H1 (cell line): ENCODE measurements around the gene INPP5F. TPM values are rescaled to one million over a fixed set of nuclear protein-coding genes. Genes with fewer than 3 reads are reported as not detected.

Source experiments
- CTCF ChIA-PET: fragments of 300-600 bp; sonication (Branson Sonifier 250); formaldehyde crosslinking; loops from one replicate; lab custom pipeline; 2021; ENCODE audit not compliant: partially characterized antibody; lab: Charles Lee
- POLR2A ChIA-PET: fragments of 300-600 bp; sonication (Branson Sonifier 250); formaldehyde crosslinking; loops from one replicate; lab custom pipeline; 2021; ENCODE audit warnings: inconsistent platforms; ENCODE audit not compliant: partially characterized antibody; lab: Charles Lee
- DNase-seq, 2 experiments: peaks; one replicate each; pipeline versions ENCODE4 v3.0.0 to v3.0.0-alpha.2; 2010 to 2022; ENCODE audit warnings: low spot score in 2 of 2, low read depth in 1 of 2, mixed read lengths in 1 of 2
- FAIRE-seq: peaks from 2 replicates; lab custom pipeline; 2011; peaks lifted over from hg19 to GRCh38; lab: Jason Lieb, UNC
- H2AFZ ChIP-seq: 2 replicates; pipeline ENCODE4 v1.8.1; 2012; ENCODE audit warnings: low read length, inconsistent platforms
- H2AK5ac ChIP-seq: 2 replicates; pipeline ENCODE4 v1.6.1; 2013; ENCODE audit warnings: low read depth, low read length
- H2BK120ac ChIP-seq: replicated peaks from 2 replicates; pipeline ENCODE3; 2013; ENCODE audit warnings: low read depth, low read length, inconsistent platforms
- H2BK12ac ChIP-seq: 2 replicates; pipeline ENCODE4 v1.6.1; 2013; ENCODE audit warnings: low read depth, low read length
- H2BK15ac ChIP-seq: 2 replicates; pipeline ENCODE4 v1.6.1; 2013; ENCODE audit warnings: low read length
- H2BK20ac ChIP-seq: 2 replicates; pipeline ENCODE4 v1.6.1; 2013; ENCODE audit warnings: low read length
- H2BK5ac ChIP-seq: 2 replicates; pipeline ENCODE4 v1.6.1; 2013; ENCODE audit warnings: low read depth, low read length
- H3K14ac ChIP-seq: 2 replicates; pipeline ENCODE4 v1.6.1; 2013; ENCODE audit warnings: inconsistent platforms; ENCODE audit not compliant: insufficient read length
- H3K18ac ChIP-seq: 2 replicates; pipeline ENCODE4 v1.6.1; 2013; ENCODE audit warnings: low read length; ENCODE audit errors: extremely low read depth
- H3K23ac ChIP-seq: 2 replicates; pipeline ENCODE4 v1.6.1; 2013; ENCODE audit warnings: inconsistent platforms; ENCODE audit not compliant: insufficient read length
- H3K23me2 ChIP-seq: 2 replicates; pipeline ENCODE4 v1.6.1; 2013; ENCODE audit warnings: low read depth, low read length
- H3K27ac ChIP-seq: 2 replicates; pipeline ENCODE4 v1.6.1; 2011; ENCODE audit warnings: low read depth, low read length, inconsistent platforms
- H3K27me3 ChIP-seq, 4 experiments: replicated peaks in 1 of 4; 1 replicate in 1 of 4; 2 replicates in 3 of 4; pipeline versions ENCODE4 v1.6.1 to v1.8.1; 2011 to 2013; ENCODE audit warnings: low read length in 3 of 4, mild to moderate bottlenecking in 3 of 4, inconsistent platforms in 2 of 4, mixed read lengths in 2 of 4, moderate library complexity in 1 of 4; ENCODE audit not compliant: control insufficient read depth in 3 of 4, insufficient read depth in 3 of 4; ENCODE audit errors: extremely low read depth in 1 of 4
- H3K36me3 ChIP-seq, 4 experiments: 2 replicates each; pipeline versions ENCODE4 v1.6.1 to v1.8.1; 2011 to 2013; ENCODE audit warnings: mild to moderate bottlenecking in 4 of 4, low read length in 3 of 4, moderate library complexity in 2 of 4, control low read depth in 1 of 4, inconsistent platforms in 1 of 4; ENCODE audit not compliant: insufficient read depth in 4 of 4, control insufficient read depth in 2 of 4
- H3K4ac ChIP-seq: replicated peaks from 2 replicates; pipeline ENCODE3; 2013; ENCODE audit warnings: low read length, low read depth, mixed read lengths, inconsistent platforms; ENCODE audit not compliant: insufficient read length
- H3K4me1 ChIP-seq, 4 experiments: replicated peaks in 1 of 4; 1 replicate in 1 of 4; 2 replicates in 3 of 4; pipeline versions ENCODE4 v1.6.1 to v1.8.1; 2011 to 2013; ENCODE audit warnings: low read length in 3 of 4, inconsistent platforms in 2 of 4, mixed read lengths in 1 of 4; ENCODE audit not compliant: insufficient read depth in 4 of 4, control insufficient read depth in 3 of 4
- H3K4me2 ChIP-seq, 2 experiments: 2 replicates each; pipeline versions ENCODE4 v1.6.1 to v1.8.1; 2011 to 2013; ENCODE audit warnings: low read depth in 2 of 2, low read length in 2 of 2, control low read depth in 1 of 2, inconsistent platforms in 1 of 2, mild to moderate bottlenecking in 1 of 2; ENCODE audit not compliant: insufficient read depth in 1 of 2
- H3K4me3 ChIP-seq, 4 experiments: fragments of 200-600, 300-600 bp in 1 of 4; sonication (generic), shearing (Covaris generic), sonication (Bioruptor Twin) in 1 of 4; 2 replicates each; pipeline versions ENCODE4 v1.5.1 to v1.8.1; 2011 to 2016; ENCODE audit warnings: low read length in 4 of 4, low read depth in 3 of 4, control low read depth in 2 of 4, inconsistent platforms in 2 of 4, mild to moderate bottlenecking in 2 of 4, mixed read lengths in 1 of 4, moderate library complexity in 1 of 4; ENCODE audit not compliant: insufficient read depth in 2 of 4; ENCODE audit errors: extremely low read depth in 1 of 4
- H3K56ac ChIP-seq: replicated peaks from 2 replicates; pipeline ENCODE3; 2013; ENCODE audit warnings: low read depth, mild to moderate bottlenecking, mixed read lengths, low read length, inconsistent platforms; ENCODE audit not compliant: insufficient read length
- H3K79me1 ChIP-seq: 2 replicates; pipeline ENCODE4 v1.6.1; 2013; ENCODE audit warnings: low read depth, low read length, control low read depth
- H3K79me2 ChIP-seq, 2 experiments: 2 replicates each; pipeline versions ENCODE4 v1.6.1 to v1.8.1; 2012 to 2013; ENCODE audit warnings: low read length in 2 of 2, mild to moderate bottlenecking in 2 of 2, inconsistent platforms in 1 of 2; ENCODE audit not compliant: insufficient read depth in 2 of 2, control insufficient read depth in 1 of 2
- H3K9ac ChIP-seq, 4 experiments: replicated peaks in 1 of 4; 1 replicate in 1 of 4; 2 replicates in 3 of 4; pipeline versions ENCODE4 v1.6.1 to v1.8.1; 2011 to 2013; ENCODE audit warnings: low read depth in 3 of 4, low read length in 3 of 4, control low read depth in 2 of 4, mild to moderate bottlenecking in 2 of 4, moderate library complexity in 2 of 4, inconsistent platforms in 1 of 4; ENCODE audit errors: extremely low read depth in 1 of 4
- H3K9me3 ChIP-seq, 2 experiments: 2 replicates each; pipeline versions ENCODE4 v1.6.1 to v1.8.1; 2012 to 2013; ENCODE audit warnings: mild to moderate bottlenecking in 2 of 2, moderate library complexity in 2 of 2, control low read depth in 1 of 2, inconsistent platforms in 1 of 2, low read depth in 1 of 2, low read length in 1 of 2, mixed read lengths in 1 of 2; ENCODE audit not compliant: insufficient read depth in 2 of 2
- H4K20me1 ChIP-seq, 2 experiments: replicated peaks in 1 of 2; 2 replicates each; pipeline versions ENCODE3 to v1.8.1; 2011 to 2013; ENCODE audit warnings: inconsistent platforms in 2 of 2, low read length in 2 of 2, mild to moderate bottlenecking in 1 of 2; ENCODE audit not compliant: insufficient read depth in 2 of 2, control insufficient read depth in 1 of 2
- H4K5ac ChIP-seq: 2 replicates; pipeline ENCODE4 v1.6.1; 2013; ENCODE audit warnings: low read length, low read depth, mixed read lengths, inconsistent platforms; ENCODE audit not compliant: insufficient read length
- H4K8ac ChIP-seq: 2 replicates; pipeline ENCODE4 v1.8.0; 2013; ENCODE audit warnings: mild to moderate bottlenecking, moderate library complexity, low read length, inconsistent platforms; ENCODE audit not compliant: insufficient read depth; ENCODE audit errors: extremely low read depth
- H4K91ac ChIP-seq: replicated peaks from 2 replicates; pipeline ENCODE3; 2013; ENCODE audit warnings: low read length, mixed read lengths, inconsistent platforms; ENCODE audit not compliant: insufficient read length
- CHD1 ChIP-seq: IDR thresholded peaks from 2 replicates; pipeline ENCODE4 v1.6.1; 2012; ENCODE audit warnings: low read depth, low read length, improper control_type of control experiment
- CHD2 ChIP-seq: IDR thresholded peaks from 2 replicates; pipeline ENCODE4 v1.6.1; 2012; ENCODE audit warnings: low read length, improper control_type of control experiment
- JUN ChIP-seq: IDR thresholded peaks from 2 replicates; pipeline ENCODE4 v1.6.1; 2011; ENCODE audit warnings: low read depth, mild to moderate bottlenecking, improper control_type of control experiment, low read length
- PHF8 ChIP-seq: fragments of 200-600 bp; sonication (generic); conservative IDR thresholded peaks from 2 replicates; pipeline ENCODE4 v1.7.1; 2012; ENCODE audit warnings: low read depth, mild to moderate bottlenecking, inconsistent platforms, low read length, moderate library complexity
- RFX5 ChIP-seq: IDR thresholded peaks from 2 replicates; pipeline ENCODE4 v1.6.1; 2011; ENCODE audit warnings: low read depth, low read length, improper control_type of control experiment, borderline replicate concordance
- SP4 ChIP-seq: IDR thresholded peaks from 2 replicates; pipeline ENCODE4 v1.6.1; 2012; ENCODE audit warnings: low read length, inconsistent platforms
- WGBS, 2 experiments: shearing (Covaris generic) in 1 of 2; methylation state at CpG; one replicate each; pipeline versions ENCODE4 v1.1.6 to v1.1.7; 2013 to 2015; ENCODE audit warnings: low lambda C conversion rate in 2 of 2, mixed read lengths in 2 of 2, inconsistent platforms in 1 of 2, low coverage in 1 of 2, missing lambda C conversion rate in 1 of 2; ENCODE audit not compliant: insufficient replicate concordance in 2 of 2, insufficient coverage in 1 of 2, insufficient read length in 1 of 2; ENCODE audit errors: extremely low coverage in 1 of 2, missing lambda C conversion rate in 1 of 2; 5-methylcytosine and 5-hydroxymethylcytosine counted together
- polyA plus RNA-seq, 7 experiments: library from polyadenylated mRNA; depleted of rRNA in 3 of 7; stranded (reverse) in 5 of 7; unstranded in 2 of 7; fragments of >200 nt in 5 of 7; fragments of 200-250 nt in 2 of 7; gene quantifications; 1 replicate in 5 of 7; 2 replicates in 1 of 7; 4 replicates in 1 of 7; pipeline versions ENCODE4 v1.2.1 to v1.2.3, GENCODE V29; 2011 to 2013; ENCODE audit warnings: missing spikeins in 2 of 7, mixed read lengths in 2 of 7
- total RNA-seq: library from RNA; stranded (reverse); fragmentation: NEBNext Ultra II Directional; extraction: Animal tissue kit (Norgen Biotek cat#: 25700); gene quantifications from 2 replicates; pipeline ENCODE4 v1.2.1, GENCODE V29; 2021
- TF ChIP-seq, protein P1 (sequence below): IDR thresholded peaks from 2 replicates; pipeline ENCODE4 v1.6.1; 2012; ENCODE audit warnings: inconsistent platforms
- TF ChIP-seq, protein P2 (sequence below): IDR thresholded peaks from 2 replicates; pipeline ENCODE4 v1.6.1; 2012; ENCODE audit warnings: low read length, inconsistent platforms
- TF ChIP-seq, protein P3 (sequence below), 3 experiments: IDR thresholded peaks; 1 replicate in 2 of 3; 2 replicates in 1 of 3; pipeline versions ENCODE4 v1.5.1 to v1.6.1; 2011; ENCODE audit warnings: low read length in 3 of 3, mild to moderate bottlenecking in 3 of 3, inconsistent platforms in 2 of 3, low read depth in 1 of 3, moderate library complexity in 1 of 3; ENCODE audit not compliant: insufficient read depth in 1 of 3; ENCODE audit errors: control extremely low read depth in 1 of 3

INPP5F gene
- total and polyA plus RNA-seq, 2 of the 8 experiments (the other 6 are each of a cell fraction or from before 2014, with no cell fraction given), result 50.1 to 101 TPM

DNA sequence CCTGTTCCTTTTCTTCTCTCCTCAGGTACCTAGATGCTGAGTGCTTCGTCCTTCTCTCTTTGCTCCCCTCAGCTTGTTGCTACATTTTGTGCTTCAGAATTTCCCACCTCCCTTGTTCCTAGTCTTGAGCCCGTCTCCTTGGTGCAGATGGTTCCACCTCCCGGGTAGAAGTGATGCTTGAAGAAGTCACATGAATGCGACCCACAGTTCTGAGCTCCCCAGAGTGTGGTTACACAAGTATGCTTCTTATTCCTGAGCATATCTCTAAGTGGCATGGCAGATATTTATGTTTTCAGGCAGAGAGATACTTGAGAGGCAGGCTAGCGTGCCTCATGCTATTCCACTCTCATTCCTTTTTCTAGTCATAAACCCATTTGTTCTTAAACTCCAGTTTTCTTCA is 34.0 kb downstream of the INPP5F start:
- 80% methylated on average over 5 of the region's 5 CpGs; no CpG with 5 or more reads in 1 of the 2 experiments for WGBS, 2 experiments
- no peak for TF ChIP-seq SP4
- TF ChIP-seq CHD2, result no peak
- TF ChIP-seq, protein P1, sequence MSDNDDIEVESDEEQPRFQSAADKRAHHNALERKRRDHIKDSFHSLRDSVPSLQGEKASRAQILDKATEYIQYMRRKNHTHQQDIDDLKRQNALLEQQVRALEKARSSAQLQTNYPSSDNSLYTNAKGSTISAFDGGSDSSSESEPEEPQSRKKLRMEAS, result no peak
- TF ChIP-seq JUN, result no peak
- TF ChIP-seq PHF8, result no peak
- no peak for TF ChIP-seq RFX5
- no peak for TF ChIP-seq CHD1
- TF ChIP-seq, protein P2, sequence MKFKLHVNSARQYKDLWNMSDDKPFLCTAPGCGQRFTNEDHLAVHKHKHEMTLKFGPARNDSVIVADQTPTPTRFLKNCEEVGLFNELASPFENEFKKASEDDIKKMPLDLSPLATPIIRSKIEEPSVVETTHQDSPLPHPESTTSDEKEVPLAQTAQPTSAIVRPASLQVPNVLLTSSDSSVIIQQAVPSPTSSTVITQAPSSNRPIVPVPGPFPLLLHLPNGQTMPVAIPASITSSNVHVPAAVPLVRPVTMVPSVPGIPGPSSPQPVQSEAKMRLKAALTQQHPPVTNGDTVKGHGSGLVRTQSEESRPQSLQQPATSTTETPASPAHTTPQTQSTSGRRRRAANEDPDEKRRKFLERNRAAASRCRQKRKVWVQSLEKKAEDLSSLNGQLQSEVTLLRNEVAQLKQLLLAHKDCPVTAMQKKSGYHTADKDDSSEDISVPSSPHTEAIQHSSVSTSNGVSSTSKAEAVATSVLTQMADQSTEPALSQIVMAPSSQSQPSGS, result no peak
- TF ChIP-seq, protein P3, sequence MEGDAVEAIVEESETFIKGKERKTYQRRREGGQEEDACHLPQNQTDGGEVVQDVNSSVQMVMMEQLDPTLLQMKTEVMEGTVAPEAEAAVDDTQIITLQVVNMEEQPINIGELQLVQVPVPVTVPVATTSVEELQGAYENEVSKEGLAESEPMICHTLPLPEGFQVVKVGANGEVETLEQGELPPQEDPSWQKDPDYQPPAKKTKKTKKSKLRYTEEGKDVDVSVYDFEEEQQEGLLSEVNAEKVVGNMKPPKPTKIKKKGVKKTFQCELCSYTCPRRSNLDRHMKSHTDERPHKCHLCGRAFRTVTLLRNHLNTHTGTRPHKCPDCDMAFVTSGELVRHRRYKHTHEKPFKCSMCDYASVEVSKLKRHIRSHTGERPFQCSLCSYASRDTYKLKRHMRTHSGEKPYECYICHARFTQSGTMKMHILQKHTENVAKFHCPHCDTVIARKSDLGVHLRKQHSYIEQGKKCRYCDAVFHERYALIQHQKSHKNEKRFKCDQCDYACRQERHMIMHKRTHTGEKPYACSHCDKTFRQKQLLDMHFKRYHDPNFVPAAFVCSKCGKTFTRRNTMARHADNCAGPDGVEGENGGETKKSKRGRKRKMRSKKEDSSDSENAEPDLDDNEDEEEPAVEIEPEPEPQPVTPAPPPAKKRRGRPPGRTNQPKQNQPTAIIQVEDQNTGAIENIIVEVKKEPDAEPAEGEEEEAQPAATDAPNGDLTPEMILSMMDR (IDR thresholded peaks at IDR 0.05; ENCODE audit: control extremely low read depth in 1 of 3, insufficient read depth in 1 of 3, low read depth in 1 of 3, low read length in 3 of 3), result no peak

More for the DNA sequence above, 34.0 kb downstream of the INPP5F start:
- Histone ChIP-seq H3K14ac (no peak overlapping the region), H3K27me3 (no peaks in the 10 kb centered on the region; a peak in 1 of 7 replicates), H3K4me2 (no peak overlapping the region), H2BK20ac (no peak overlapping the region), H3K9me3 (no peaks in the 10 kb centered on the region), H2AFZ (no peak overlapping the region), H3K23me2 (no peaks in the 10 kb centered on the region), H3K56ac (no peak overlapping the region), H3K27ac (no peak overlapping the region), H2AK5ac (no peak overlapping the region), H3K18ac (no peak overlapping the region), H4K8ac (no peak overlapping the region), H4K91ac (no peak overlapping the region), H2BK120ac (no peak overlapping the region), H3K4me1 (0 out of 7 replicates have a peak, but pooled peaks cover 0 to 2% (median 0%) of the 10 kb centered on the region in 4 experiments), H4K20me1 (no peaks in the 10 kb centered on the region), H2BK5ac (no peak overlapping the region), H3K79me1 (no peaks in the 10 kb centered on the region; the same call in 1 of the 2 replicates), H4K5ac (no peak overlapping the region), H2BK15ac (no peak overlapping the region), H3K36me3 (no peaks in the 10 kb centered on the region), H3K9ac (no peak overlapping the region), H3K4ac (no peak overlapping the region), H3K23ac (no peak overlapping the region), H2BK12ac (no peak overlapping the region), H3K79me2 (no peaks in the 10 kb centered on the region), H3K4me3 (no peak overlapping the region)
- ChIA-PET CTCF (interaction anchor here (0.6 to 2.5 kb wide), 5 partner anchors 9 to 100 kb away, joined by 3 to 18 read pairs (median 3); no protein-coding TSS in a partner anchor), POLR2A (interaction anchor here (1.4 kb wide), 1 partner anchor 72 kb away, joined by 4 read pairs; no protein-coding TSS in a partner anchor)
- FAIRE-seq, result no peak
- DNase-seq, result no peak
